ENCODE results near the gene PDIA5.

Gene PDIA5

DNA sequence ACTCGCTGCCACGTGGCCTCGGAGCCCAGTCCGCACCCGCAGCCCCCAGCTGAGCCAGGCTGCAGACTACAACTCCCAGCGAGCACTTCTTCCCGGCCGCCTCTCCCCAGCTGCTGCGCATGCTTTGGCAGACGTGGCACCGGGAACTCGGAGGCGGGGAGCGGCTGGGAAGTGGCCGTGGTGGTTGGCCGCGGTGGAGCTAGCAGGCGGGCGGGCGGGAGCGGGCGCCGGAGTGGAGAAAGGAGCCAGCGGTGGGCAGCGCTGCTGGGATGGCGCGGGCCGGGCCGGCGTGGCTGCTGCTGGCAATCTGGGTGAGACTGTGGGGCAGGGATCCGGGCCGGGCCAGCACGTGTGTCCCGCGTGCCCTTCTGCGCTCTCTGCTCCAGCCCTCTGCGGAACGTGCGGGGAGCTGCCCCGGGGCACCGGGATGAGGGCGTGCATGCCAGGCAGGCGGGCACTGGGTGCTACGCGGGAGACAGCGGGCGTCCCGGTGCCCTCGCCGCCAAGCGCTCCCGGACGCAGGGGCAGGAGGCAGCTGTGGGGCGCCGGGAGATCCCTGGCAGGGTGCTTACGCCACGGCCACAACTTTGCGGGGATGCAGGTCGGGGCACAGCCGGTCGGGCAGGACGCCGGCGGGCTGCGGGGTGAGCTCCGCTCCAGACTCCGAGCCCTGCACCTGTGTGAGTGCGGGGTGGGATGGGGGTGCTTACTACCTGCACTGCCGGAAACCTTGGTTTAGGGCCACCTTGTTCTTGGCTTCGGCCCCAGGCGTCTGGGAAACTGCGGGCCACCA is at the start of gene PDIA5:
PDIA5 (plus strand) TSS at position 130 of the 793 bp plus-strand sequence; CDS start at position 270, 140 bp downstream.
- DNase-seq: no peak

- no peak for DNase-seq
These were observed 48.1 kb upstream of the PDIA5 start for GRCh38 chr3:123018683-123019082.

- no peak for DNase-seq
These were observed 47.7 kb upstream of the PDIA5 start for GRCh38 chr3:123019161-123019560.

- no peak for DNase-seq
These were observed 47.2 kb upstream of the PDIA5 start for GRCh38 chr3:123019591-123019990.

DNA sequence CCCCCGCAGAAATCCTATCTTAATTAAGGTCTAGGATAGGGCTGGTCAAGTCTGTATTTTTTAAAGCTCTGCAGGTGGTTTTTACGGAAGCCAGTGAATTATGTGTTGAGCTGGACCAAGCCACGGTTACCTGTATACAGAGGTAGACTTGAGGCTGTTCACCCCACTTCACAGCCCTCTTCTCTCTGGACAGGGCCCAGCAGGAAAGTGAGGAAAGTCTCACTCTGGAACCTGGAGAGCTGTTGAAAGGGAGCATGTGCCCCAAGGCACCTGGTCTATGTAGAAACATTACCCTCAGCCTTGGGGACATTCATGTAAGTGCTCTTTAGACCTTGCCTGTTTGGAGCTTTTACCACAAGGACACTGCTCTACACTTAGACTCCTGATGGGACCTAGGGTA is 46.1 kb upstream of the PDIA5 start:
- no peak for DNase-seq

GRCh38 chr3:123021388-123021787 is 45.4 kb upstream of the PDIA5 start:
- no peak for DNase-seq

- DNase-seq: no peak
These were observed 44.8 kb upstream of the PDIA5 start for GRCh38 chr3:123021996-123022510.

GRCh38 chr3:123024056-123024455 is 42.8 kb upstream of the PDIA5 start:
- DNase-seq: no peak

DNA sequence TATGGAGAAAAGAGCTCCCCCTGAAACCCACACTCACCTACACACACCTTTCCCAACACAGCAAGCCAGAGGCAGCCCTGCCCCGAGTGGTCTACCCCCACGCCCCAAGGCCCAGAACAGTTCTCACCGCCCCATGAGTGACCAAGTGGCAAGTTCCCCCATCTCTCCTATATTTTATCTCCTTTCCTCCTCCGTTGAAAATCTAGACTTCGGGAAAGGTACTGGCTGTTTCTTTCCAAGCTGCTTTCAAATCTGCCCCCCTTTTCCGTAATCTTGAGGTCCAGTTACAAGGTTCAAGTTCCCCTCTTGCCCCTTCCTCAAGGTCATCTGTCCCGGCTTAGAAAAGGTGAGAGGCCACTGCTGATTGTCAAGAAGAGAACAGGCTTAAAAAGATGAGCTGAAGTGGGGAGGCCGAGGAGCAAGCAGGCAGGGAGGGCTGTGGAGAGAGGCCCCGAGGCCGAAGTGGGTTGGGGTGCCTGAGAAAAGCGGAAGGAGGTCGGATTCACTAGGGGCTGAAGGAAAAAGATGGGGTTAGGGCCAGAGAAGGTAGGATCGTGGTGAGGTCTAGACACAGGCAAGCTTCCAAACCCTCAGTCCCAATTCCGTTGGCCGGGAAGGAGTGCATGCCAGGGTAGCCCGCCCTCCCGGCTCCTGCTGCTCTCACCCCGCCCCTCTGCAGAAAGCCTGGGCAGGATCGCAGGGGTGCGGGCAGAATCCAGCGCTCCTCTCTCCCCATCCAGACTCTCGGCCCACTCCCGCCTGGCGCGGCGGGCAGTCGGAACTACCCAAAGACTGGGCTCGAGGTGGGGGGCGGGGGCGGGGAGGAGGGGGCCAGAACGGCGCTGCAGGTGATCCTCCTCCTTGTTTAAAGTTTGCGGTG is 40.9 kb upstream of the PDIA5 start:
- no peak for DNase-seq

DNA sequence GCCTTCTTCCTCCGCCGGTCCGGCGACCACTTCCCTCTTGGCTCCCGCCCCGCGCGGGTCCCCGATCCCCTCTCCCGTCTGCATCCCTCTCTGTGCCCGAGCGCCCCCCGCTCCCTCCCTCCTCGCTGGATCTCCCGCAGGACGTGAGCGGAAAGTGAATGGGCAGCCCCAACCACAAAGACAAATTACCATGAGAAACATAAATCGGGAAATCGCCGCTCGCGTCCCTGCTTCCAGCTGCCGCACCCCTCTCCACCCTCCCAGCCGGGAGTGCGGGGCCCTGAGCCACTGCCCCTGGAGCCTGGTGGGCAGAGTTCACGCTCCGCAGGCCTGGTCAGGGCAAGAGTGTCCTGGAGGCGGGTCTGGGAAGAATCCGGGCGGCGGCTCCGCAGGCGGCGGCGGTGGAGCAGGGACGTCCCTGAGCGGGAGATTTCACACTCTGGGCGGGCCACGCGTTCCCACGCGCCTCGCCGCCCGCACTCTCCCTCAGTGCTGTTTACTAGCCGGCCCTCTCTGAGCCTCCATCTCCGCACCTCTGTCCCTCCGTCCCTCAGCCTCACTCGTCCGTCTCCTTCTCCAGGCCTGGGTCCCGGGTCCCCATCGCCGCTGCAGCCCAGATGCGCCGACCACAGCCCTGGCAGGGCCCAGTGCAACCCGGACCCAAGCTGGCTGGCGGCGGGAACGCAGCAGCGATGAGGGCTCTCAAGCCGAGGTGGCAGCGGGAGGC is 40.1 kb upstream of the PDIA5 start:
- DNase-seq: no peak

DNA sequence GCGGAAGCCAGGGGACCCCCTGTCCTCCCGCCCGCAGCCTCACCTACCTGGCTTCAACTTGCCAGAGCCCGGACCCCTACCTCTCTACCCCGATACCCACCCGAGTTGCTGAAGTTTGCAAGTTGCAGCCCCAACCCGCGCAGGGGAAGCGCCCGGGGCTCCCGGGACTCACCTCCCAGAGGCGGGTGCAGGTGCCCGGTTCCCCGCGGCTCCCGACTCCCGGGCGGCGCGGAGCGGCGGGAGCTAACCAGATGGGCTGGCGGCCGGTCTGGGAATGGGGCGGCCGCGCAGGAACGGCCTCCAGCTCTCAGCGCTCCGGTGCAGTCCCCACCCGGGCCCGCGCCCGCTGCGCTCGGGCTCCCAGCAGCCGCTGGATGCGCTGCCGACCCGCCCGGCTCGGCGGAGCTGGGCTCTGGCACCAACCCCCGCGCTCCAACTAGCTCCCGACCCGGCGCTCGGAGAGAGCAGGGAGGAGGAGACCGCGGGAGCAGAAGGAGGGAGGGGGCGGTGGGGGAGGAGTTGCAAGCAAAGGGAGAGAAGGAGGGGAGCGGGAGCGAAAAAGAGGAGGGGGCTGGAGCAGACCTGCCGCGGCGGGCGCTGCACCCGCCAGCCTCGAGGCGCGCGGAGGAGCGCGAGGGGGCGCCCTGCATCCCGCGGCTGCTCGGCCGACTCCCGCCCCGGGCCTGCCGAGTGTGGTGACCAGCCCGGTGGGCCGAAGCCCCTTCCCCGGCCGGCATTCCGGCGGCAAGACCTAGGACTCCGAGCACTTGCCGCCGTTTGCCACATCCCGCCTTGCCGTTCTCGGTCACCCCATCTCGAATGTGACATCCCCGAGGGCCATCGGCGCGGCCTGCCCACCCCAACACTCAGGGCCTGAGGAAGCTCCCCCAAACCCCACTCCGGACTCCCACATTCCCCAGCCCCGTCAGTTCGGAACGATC is 39.3 kb upstream of the PDIA5 start, which contains the start of gene SEMA5B:
SEMA5B (minus strand) TSS at position 472 of the 941 bp plus-strand sequence. CDS start 66,500 bp downstream, outside the sequence.
- no peak for DNase-seq

DNA sequence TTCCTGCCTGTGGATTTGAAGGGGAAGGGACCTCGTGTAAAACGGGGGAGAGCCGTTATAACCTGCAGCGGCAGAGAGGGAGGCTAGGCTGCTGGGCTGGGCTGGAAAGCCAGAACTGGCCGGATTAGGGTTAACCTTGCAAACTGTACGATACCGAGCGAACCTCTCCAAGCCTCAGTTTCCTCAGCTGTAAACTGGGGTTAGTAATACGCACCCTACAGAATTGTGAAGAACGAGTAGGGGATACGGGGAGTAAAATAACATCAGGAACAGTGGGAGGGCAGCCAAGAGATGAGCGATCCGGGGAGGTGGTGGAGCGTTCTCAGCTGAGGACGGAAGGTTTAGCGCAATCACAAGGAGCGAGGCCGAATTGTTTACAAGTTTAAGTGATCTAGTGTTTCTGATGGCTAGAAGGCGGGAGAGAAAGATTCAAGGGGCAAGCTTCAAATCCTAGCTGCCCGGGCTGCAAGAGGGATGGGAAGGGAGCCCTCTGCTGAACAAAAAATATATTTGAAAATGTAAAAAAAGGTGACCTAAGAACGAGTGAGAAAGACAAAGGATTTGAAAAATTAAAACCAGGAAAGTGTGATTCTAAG is 38.5 kb upstream of the PDIA5 start:
- DNase-seq: no peak

DNA sequence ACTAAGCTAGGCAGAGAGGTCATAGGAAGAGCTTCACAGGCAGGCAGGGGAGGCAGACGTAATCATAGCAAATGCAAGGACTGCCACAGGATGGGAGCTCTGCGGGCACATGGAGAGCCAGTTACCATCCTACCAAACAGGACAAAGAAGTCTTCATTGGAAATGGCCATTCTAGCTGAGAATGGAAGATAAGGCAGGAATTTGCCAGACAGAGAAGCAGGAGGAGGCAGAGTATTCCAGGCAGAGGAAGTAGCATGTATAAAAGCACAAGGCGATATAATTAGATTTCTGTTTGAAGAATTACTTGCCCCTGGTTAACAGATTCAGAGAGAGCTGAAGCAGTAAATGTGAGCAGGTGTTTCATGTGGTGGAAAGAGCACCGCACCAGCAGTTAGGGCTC is 35.8 kb upstream of the PDIA5 start:
- DNase-seq: no peak

GRCh38 chr3:123032057-123032456 is 34.8 kb upstream of the PDIA5 start:
- no peak for DNase-seq

GRCh38 chr3:123034120-123034519 is 32.7 kb upstream of the PDIA5 start:
- no peak for DNase-seq

DNA sequence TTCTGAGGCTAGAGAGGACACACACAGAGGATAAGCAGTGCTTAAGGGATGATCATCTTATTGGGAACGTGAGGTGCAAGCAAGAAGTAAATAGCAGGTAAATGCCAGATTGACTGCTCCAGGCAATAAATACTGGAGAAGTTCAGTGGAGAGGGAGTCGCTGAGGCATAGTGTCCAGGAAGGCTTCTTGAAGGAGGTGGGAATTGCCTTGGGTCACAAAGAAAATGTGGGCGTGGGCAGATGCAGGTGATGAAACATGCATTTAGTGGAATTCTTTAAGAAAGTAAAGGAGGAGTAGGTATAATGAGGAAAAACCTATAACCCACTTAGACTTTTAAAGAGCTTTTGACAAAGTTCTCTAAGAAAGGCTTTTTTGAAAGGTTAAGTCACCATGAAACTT is 31.8 kb upstream of the PDIA5 start:
- no peak for DNase-seq

DNA sequence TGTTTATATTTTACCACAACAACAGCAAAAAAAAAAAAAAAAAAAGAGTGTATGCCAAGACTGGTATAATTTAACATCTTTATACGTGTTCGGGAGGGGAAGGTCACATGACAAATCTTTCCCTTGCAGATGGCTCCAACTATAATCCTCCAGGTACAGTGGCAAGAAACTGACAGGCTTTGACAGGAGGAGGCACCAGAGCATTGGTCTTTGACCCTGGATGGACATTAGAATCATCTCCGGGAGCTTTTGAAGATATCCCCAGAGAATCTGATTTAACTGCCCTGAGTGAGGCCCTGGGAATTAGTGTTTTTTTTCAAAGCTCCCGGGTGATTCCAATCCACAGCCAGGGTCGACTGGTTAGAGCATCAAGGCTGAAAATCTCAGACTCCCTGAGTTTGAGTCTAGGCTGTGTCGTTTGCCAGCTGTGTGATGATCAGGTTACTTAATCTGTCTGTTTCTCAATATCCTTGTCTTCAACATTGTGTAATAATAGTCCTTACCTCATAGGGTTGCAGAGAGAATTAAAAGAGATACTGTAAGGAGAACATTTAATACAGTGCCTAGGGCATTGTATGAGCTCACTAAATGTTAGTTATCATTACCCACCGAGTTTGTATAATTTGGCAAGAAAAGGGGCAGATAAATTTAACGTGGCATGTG is 30.3 kb upstream of the PDIA5 start:
- no peak for DNase-seq

DNA sequence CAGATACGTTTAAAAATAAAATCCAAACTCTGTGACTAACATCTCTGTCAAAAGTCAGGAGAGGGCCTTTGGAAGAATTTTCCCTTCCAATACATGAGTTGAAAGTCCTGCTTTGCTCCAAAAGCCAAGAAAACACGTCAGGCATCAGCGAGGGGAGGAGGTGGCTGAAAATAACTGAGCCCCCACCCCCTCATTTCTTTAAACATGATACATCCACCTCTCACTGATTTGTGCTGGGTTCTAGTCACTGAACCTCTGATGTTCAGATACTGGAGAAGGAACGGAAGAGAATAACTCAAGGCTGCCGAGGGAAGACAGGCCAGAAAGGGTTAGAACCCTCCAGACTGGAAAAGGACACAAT is 29.8 kb upstream of the PDIA5 start:
- no peak for DNase-seq

- DNase-seq: no peak
These were observed 28.1 kb upstream of the PDIA5 start for GRCh38 chr3:123038751-123039150.

DNA sequence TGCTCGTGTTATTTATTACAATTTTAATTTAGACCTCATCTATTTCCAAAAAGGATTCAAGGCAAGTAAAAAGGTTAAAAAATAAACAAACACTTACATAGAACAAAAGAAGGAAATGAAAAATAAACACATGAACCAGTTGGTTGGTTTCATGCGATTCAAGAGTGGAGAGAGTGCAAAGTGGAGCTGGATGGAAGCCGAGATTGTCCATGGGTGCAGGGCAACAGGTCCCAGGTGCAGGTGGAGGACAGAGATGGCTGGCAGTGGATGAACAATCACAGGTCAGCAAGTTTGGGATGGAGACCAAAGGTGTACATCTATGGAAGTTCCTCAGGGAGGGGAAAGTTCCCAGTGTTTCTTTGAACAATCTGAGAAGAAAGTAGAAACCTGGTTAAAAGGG is 27.6 kb upstream of the PDIA5 start:
- no peak for DNase-seq

DNA sequence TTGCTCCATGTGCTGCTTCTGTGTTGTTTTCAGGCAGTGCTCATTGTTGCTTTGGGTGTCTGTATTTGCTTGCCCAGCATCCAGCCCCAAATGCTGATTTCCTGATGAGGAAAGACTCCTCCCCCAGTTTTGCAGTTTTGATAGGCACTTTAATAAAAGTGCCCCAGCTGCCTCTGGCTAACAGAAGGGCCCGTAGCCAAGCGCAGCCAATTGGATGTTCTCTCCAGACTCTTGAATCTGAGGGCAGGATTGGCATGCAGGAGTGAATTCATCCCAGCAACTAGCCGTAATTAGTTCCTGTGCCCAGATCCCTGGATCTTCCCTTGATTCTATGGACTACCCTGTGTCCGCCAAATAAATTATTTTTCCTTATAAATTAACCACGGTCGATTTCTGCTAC is 24.4 kb upstream of the PDIA5 start:
- no peak for DNase-seq
